HG02588 (cell line): Measurements from ENCODE around the gene BCAR3.

Experiments used
- ATAC-seq: cut with Tn5 transposase; IDR thresholded peaks from one replicate; pipeline ENCODE4 v1.9.1; 2021; ENCODE audit warnings: mild to moderate bottlenecking, moderate library complexity; ENCODE audit not compliant: unreplicated experiment

Gene BCAR3

GRCh38 chr1:93617670-93618499 is 63.8 kb downstream of the BCAR3 start:
- ATAC-seq, result no peak

- no peak for ATAC-seq
These were observed 64.5 kb downstream of the BCAR3 start for GRCh38 chr1:93616996-93617669.

- ATAC-seq, result no peak
These were observed 65.2 kb downstream of the BCAR3 start for GRCh38 chr1:93616221-93616995.

- peak; percentile 72 for ATAC-seq
These were observed 66.0 kb downstream of the BCAR3 start for GRCh38 chr1:93615582-93616150.

GRCh38 chr1:93614986-93615581 is 66.6 kb downstream of the BCAR3 start:
- peak; percentile 45 for ATAC-seq

GRCh38 chr1:93614541-93614940 is 67.1 kb downstream of the BCAR3 start:
- ATAC-seq, result no peak

- no peak for ATAC-seq
These were observed 67.7 kb downstream of the BCAR3 start for GRCh38 chr1:93613898-93614297.

- no peak for ATAC-seq
These were observed 69.1 kb downstream of the BCAR3 start for GRCh38 chr1:93612510-93612909.

- no peak for ATAC-seq
These were observed 70.0 kb downstream of the BCAR3 start for GRCh38 chr1:93611668-93612067.

- ATAC-seq, result no peak
These were observed 72.1 kb downstream of the BCAR3 start for GRCh38 chr1:93609536-93609935.

- peak; percentile 12 for ATAC-seq
These were observed 73.2 kb downstream of the BCAR3 start for GRCh38 chr1:93608187-93609109.

- peak; percentile 92 for ATAC-seq
These were observed 73.8 kb downstream of the BCAR3 start for GRCh38 chr1:93607814-93608186.

- ATAC-seq, result no peak
These were observed 75.7 kb downstream of the BCAR3 start for GRCh38 chr1:93605812-93606512.

- ATAC-seq, result no peak
These were observed 76.5 kb downstream of the BCAR3 start for GRCh38 chr1:93605026-93605568.

- no peak for ATAC-seq
These were observed 77.2 kb downstream of the BCAR3 start for GRCh38 chr1:93604411-93604810.

- no peak for ATAC-seq
These were observed 78.0 kb downstream of the BCAR3 start for GRCh38 chr1:93603601-93604000.

- no peak for ATAC-seq
These were observed 78.5 kb downstream of the BCAR3 start for GRCh38 chr1:93603106-93603505.

GRCh38 chr1:93602101-93602500 is 79.5 kb downstream of the BCAR3 start:
- ATAC-seq, result no peak

GRCh38 chr1:93601686-93602085 is 80.0 kb downstream of the BCAR3 start:
- ATAC-seq, result no peak
